Measurements from ENCODE around the gene CDH13.

CDH13 gene

GRCh38 chr16:82726306-82726705 is 99.5 kb downstream of the CDH13 start:
- no peak for DNase-seq (ENCODE audit: extremely low read depth, insufficient read length)
- Histone ChIP-seq H3K4me3 (replicated peaks; ENCODE audit: low read depth, low read length) (no peak overlapping the region), H3K36me3 (ENCODE audit: control insufficient read depth, insufficient read depth, low read length) (no peaks in the 10 kb centered on the region), H3K27me3 (replicated peaks; ENCODE audit: control insufficient read depth, insufficient read depth, low read length) (no peaks in the 10 kb centered on the region)
- no peak for TF ChIP-seq CTCF (IDR thresholded peaks at IDR 0.05; ENCODE audit: insufficient read depth, low read length, poor library complexity, severe bottlenecking)

- no peak overlapping the region for H3K4me3 ChIP-seq (replicated peaks; ENCODE audit: low read depth, low read length)
- TF ChIP-seq CTCF (IDR thresholded peaks at IDR 0.05; ENCODE audit: insufficient read depth, low read length, poor library complexity, severe bottlenecking), result no peak
- peak; percentile 36 for DNase-seq (ENCODE audit: extremely low read depth, insufficient read length)
These were observed 102.1 kb downstream of the CDH13 start for GRCh38 chr16:82728901-82729300.

GRCh38 chr16:82730901-82731300 is 104.1 kb downstream of the CDH13 start:
- Histone ChIP-seq H3K36me3 (ENCODE audit: control insufficient read depth, insufficient read depth, low read length) (no peaks in the 10 kb centered on the region), H3K4me3 (replicated peaks; ENCODE audit: low read depth, low read length) (no peak overlapping the region), H3K27me3 (replicated peaks; ENCODE audit: control insufficient read depth, insufficient read depth, low read length) (no peaks in the 10 kb centered on the region)
- TF ChIP-seq CTCF (IDR thresholded peaks at IDR 0.05; ENCODE audit: insufficient read depth, low read length, poor library complexity, severe bottlenecking), result no peak
- no peak for DNase-seq (ENCODE audit: extremely low read depth, insufficient read length)

More at GRCh38 chr16:82728901-82729300, 102.1 kb downstream of the CDH13 start:
- no peaks in the 10 kb centered on the region for H3K27me3 ChIP-seq (replicated peaks; ENCODE audit: control insufficient read depth, insufficient read depth, low read length)
- H3K36me3 ChIP-seq (ENCODE audit: control insufficient read depth, insufficient read depth, low read length), result no peaks in the 10 kb centered on the region

GRCh38 chr16:82732461-82732860 is 105.7 kb downstream of the CDH13 start:
- no peak for TF ChIP-seq CTCF (IDR thresholded peaks at IDR 0.05; ENCODE audit: insufficient read depth, low read length, poor library complexity, severe bottlenecking)
- H3K36me3 ChIP-seq (ENCODE audit: control insufficient read depth, insufficient read depth, low read length), result no peaks in the 10 kb centered on the region
- DNase-seq (ENCODE audit: extremely low read depth, insufficient read length), result no peak

GRCh38 chr16:82735186-82735585 is 108.4 kb downstream of the CDH13 start:
- no peak for TF ChIP-seq CTCF (IDR thresholded peaks at IDR 0.05; ENCODE audit: insufficient read depth, low read length, poor library complexity, severe bottlenecking)
- H3K4me3 ChIP-seq (replicated peaks; ENCODE audit: low read depth, low read length), result no peak overlapping the region
- H3K36me3 ChIP-seq (ENCODE audit: control insufficient read depth, insufficient read depth, low read length), result no peaks in the 10 kb centered on the region
- H3K27me3 ChIP-seq (replicated peaks; ENCODE audit: control insufficient read depth, insufficient read depth, low read length), result no peaks in the 10 kb centered on the region
- no peak for DNase-seq (ENCODE audit: extremely low read depth, insufficient read length)

More at GRCh38 chr16:82732461-82732860, 105.7 kb downstream of the CDH13 start:
- H3K27me3 ChIP-seq (replicated peaks; ENCODE audit: control insufficient read depth, insufficient read depth, low read length), result no peaks in the 10 kb centered on the region
- H3K4me3 ChIP-seq (replicated peaks; ENCODE audit: low read depth, low read length), result no peak overlapping the region

GRCh38 chr16:82735673-82736091 is 108.9 kb downstream of the CDH13 start:
- peak; percentile 38 for DNase-seq (ENCODE audit: extremely low read depth, insufficient read length)
- no peak overlapping the region for H3K4me3 ChIP-seq (replicated peaks; ENCODE audit: low read depth, low read length)
- no peaks in the 10 kb centered on the region for H3K27me3 ChIP-seq (replicated peaks; ENCODE audit: control insufficient read depth, insufficient read depth, low read length)
- H3K36me3 ChIP-seq (ENCODE audit: control insufficient read depth, insufficient read depth, low read length), result no peaks in the 10 kb centered on the region
- TF ChIP-seq CTCF (IDR thresholded peaks at IDR 0.05; ENCODE audit: insufficient read depth, low read length, poor library complexity, severe bottlenecking), result no peak
